NCI-H1048 (cell line): ENCODE results near the gene BNIP3.
"Not testable (repeated sequence)": the region's sequence is repeated elsewhere in the genome, so short reads cannot be mapped to it uniquely, and the experiment has no call there.

ENCODE experiments used
- DNase-seq: peaks from one replicate; lab custom pipeline; 2025; lab: John Stamatoyannopoulos, UW

The BNIP3 gene

DNA sequence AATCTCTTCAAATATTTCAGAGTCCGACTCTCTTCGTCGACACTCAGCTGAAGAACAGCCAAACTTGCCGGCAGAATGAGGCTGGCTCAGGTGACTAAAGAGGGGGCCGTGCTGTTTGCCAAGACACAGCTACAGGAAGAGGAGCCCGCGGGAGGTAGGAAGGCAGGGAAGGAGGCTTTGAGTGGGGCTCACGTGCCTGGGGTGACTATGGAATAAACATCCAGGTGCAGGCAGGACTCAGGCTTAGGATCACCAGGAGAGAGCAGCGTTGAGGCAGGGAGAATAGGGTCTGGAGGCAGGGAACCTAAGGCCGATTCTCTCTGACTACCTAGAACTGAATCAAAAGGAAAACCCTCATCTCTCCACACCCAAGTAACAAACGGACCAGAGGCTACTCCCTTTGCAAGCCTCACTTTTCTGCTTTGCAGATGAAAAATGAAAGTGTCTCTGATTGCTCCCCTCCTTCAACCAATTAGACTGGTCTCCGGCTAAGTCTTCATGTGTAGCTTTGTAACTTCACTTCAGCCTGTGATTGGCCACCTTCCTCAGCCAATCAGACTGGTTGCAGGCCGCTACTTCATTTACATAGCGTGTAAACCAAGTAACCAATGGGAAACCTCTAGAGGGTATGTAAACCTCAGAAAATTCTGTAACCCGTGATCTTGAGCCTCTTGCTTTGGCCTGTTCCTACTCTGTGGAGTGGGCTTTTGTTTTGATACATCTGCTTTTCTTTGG lies 19.7 kb upstream of the BNIP3 start:
- peak; percentile 31 for DNase-seq

DNA sequence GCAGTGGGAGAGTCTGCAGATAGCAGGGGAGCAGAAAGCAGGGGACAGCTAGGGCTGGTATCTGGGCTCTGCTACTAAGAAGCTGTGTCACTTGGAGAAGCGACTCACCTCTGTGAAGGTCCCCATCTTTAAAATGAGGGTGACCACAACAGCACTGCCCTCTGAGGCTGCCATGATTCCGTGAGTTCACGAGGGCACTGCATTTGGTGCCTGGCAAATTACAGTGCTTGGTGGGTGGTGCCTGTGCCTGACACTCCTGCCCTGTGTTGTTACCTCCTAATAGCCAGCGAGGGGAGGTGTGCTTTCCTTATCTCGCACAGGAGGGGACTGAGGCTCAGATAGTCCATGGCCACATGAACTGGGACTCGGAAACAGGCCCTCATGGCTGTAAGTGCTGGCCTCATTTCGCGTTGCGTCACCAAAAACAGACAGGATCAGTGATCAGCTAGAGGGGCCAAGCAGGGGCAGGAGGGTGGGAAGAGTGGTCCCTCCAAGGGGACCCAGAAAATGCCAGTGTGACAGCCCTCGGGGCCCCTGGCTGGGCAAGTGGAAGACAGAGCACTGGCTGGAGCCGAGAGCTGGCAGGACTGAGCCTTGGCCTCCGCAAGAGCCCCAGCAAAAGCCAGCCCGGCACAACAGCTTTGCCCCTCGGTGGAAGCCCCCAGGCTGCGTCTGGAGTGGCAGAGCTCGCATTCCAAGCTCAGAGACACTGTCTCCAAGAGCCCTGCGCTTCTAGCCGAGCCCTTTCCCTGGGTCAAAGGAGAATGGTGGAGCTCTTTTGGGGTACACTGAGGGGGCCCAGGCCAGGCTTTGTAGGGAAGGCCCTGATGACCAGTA lies 17.3 kb upstream of the BNIP3 start:
- DNase-seq = no peak

DNA sequence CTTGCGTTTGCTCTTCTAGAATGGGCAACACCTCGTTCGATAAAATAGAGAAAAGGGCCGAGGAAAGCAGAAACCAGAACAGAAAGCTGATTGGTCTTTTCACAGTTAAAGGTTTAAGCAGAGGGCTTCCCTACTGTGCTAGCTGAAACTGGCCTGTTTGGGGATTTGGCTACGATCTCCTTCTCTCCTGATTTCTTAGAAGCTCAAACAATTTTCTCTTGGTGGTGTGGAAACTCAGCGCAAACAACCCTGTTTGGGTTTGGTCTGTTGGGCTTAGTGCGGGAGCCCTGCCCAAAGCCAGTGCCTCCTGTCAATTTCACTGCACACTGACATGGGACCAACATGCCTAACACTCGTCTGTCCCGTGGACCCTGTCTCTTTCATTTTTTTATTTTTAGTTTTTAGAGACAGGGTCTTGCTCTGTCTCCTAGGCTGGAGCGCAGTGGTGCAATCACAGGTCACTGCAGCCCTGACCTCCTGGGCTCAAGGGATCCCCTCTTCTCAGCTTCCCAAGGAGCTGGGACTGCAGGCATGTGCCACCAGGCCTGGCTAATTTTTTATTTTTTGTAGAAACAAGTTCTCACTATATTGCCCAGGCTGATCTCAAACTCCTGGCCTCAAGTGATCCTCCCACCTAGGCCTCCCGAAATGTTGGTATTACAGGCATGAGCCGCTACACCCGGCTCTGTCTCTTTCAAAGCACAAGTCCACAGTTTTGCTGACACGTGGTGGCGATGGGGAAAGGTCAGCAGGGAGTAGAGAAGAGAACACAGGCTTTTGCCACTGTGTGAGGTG lies 16.5 kb upstream of the BNIP3 start:
- no peak for DNase-seq

DNA sequence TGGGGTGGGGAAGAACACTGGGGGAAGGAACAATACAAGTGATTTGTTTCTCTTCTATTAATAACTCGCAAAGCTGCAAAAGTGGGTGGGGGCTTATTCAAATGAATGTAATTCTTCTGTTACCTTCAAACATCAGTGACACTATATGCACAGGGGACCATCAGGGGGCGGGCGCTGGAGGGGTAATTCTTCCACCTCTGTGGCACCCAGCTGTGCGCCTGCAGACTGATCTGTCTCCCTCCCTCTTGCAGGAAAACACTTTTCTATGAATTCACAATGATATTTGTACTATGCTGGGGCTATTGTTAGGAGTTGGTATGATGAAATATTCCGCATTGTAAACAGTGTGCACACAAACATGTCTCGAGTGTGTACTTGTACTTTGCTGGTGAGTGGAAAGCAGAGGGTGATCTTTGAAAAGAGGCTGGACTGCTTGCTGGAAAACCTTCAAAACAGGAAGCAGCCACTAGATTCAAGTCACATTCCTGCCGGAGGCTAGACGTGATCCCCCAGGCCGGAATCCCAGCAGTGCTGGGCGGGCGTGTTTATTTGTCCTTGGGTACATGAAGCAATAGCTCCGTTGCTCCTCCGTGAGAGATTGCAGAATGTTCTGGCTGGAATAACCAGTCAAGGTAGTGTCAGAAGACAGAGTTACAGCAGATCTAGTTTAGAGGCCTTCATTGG lies 15.8 kb upstream of the BNIP3 start:
- no peak for DNase-seq

DNA sequence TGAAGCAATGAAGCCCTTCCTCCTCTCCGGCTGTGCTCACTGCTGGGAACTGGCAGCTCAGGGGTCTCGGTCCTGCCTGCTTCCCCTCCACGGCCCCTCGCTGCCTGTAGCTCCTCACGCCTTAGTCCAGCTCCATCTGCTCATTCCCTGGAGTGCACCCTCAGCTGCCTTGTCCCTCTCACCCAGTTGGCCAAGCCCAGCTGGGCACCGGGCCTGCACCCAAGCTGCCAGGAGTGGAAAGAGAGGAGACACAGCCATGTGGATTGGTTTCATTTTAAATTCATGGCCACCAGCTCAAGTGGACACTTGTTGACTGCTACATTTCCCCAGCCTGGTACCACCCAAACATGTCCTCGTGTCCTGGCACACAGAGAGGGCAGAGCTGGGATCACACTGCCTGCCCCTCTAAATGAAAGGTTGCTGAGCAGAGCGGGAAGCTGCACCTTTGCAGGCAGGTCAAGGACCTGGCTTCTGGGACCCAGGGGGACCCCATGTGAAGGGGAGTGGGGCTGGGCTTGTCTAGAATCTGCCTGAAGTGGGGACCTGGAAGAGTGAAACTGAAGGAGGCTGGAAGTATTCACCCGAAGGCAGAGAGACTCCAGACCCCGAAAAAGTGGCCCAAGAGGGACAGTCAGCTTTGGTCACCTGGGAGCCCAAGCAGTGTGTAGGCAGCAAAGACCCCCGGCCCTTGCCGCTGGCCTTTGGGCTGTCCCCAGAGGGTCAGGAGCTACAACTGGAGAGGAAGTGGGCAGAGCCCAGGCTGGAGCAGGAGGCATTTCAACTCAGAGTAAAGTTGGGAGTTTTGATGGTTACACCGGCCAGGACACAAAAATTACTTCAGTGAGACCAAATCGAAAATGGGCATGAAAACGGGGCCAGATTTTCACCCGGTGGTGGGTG lies 15.0 kb upstream of the BNIP3 start:
- DNase-seq = no peak

DNA sequence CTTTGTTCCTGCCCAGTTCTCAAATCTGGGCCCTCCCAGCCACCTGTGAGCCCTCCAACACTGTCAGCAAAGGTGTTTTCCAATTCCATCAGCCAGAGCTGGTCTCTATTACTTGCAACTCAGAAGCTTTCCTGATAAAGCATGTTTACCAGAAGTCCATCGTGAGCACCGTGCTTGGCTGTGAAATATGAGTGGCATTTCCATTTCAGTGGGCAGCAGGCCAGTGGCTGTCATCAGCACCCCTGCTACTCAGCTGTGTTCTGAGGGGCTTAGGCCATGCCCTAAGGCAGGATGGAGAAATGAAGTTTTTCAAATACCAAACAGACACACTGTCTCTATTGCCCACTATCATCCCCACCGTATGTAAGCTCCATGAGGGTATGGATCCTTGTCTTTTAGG lies 12.7 kb upstream of the BNIP3 start:
- DNase-seq = no peak

DNA sequence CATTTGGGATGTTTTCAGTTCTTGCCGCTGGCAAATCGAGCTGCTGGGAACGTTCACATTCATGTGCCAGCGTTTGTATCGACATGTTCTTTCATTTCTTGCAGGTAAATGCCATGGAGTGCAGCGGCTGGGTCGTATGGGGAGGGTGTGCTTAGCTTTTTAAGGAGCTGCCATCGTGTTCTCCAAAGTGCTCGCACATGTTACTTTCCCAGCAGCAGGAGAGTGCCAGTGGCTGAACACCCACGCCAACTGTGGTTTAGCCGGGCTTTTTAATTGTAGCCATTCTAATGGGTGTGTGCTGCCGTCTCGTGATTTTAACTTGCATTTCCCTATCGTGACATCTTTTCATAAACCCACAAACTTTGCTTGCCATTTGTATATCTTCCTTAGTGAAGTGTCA lies 11.6 kb upstream of the BNIP3 start:
- no peak for DNase-seq

DNA sequence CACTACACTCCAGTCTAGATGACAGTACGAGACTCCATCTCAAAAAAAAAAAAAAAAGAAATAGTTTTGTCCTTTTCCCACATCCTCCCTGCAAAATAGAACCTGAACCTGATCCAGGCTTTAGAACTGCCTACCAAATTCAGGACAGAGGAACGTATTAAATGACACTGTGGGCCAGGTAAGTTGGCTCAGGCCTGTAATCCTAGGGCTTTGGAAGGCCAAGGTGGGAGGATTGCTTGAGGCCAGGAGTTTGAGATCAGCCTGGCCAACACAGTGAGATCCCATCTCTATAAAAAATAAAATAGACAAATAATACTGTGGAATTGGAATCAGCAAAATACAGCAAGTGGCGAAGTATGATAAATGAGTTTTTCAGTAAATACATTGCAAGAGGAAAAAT lies 10.0 kb upstream of the BNIP3 start:
- no peak for DNase-seq

DNA sequence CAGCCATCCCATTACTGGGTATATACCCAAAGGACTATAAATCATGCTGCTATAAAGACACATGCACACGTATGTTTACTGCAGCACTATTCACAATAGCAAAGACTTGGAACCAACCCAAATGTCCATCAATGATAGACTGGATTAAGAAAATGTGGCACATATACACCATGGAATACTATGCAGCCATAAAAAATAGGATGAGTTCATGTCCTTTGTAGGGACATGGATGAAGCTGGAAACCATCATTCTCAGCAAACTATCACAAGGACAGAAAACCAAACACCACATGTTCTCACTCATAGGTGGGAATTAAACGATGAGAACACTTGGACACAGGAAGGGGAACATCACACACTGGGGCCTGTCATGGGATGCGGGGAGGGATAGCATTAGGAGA lies 6.1 kb upstream of the BNIP3 start:
- DNase-seq = not testable (repeated sequence)

DNA sequence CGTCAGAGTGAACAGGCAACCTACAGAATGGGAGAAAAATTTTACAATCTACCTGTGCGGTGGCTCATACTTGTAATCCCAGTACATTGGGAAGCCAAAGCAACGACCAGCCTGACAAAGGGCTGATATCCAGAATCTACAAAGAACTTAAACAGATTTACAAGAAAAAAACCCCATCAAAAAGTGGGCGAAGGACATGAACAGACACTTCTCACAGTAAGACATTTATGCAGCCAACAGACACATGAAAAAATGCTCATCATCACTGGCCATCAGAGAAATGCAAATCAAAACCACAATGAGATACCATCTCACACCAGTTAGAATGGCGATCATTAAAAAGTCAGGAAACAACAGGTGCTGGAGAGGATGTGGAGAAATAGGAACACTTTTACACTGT lies 5.6 kb upstream of the BNIP3 start:
- not testable (repeated sequence) for DNase-seq

DNA sequence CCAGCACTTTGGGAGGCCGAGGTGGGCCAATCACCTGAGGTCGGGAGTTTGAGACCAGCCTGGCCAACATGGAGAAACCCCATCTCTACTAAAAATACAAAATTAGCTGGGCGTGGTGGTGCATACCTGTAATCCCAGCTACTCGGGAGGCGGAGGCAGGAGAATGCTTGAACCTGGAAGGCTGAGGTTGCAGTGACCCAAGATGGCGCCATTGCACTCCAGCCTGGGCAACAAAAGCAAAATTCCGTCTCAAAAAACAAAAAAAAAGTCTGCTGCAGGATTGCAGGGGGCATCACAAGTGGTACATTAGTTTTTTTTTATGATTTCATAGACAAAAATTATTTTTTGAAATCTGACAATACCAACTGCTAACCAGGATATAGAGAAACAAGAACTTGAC lies 5.1 kb upstream of the BNIP3 start:
- DNase-seq = not testable (repeated sequence)

DNA sequence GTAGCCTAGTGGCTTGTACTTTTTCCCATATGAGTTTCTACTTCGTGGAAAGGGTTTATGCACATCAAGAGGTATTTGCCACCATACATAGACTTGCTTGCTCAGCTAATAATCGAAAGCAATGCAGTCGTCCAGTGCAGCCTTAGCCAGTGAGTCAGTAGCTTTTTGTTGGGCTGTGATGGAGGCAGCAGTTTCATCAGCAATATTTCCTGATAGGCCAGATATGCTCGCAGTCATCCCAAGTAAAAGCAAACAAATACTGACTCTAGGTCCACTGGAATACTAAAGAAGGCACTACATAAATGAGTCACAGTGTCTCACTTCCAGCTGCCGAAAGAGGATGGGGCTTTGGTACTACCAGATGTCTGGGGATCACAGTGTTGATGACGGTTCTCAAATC lies 2.1 kb upstream of the BNIP3 start:
- DNase-seq = no peak

DNA sequence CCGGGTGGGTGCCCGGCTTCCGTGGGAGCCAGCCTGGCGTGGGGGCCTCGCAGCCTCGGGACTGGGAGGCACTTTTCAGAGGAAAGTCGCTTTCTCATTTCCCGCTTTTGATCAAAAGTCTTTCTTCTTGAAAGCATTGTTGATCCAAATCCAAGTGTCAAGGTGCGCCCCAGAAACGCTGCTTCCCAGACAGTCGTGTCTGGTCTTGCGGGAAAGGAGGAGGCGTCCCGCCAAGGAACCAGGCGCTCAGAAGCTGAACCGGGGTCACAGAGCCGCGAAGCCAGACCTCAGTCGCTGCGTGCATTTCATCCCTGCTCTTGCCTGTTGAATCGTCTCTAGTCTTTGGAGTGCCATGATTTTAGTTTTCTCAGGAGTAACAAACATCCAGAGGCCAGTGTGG lies 1.1 kb upstream of the BNIP3 start:
- no peak for DNase-seq

DNA sequence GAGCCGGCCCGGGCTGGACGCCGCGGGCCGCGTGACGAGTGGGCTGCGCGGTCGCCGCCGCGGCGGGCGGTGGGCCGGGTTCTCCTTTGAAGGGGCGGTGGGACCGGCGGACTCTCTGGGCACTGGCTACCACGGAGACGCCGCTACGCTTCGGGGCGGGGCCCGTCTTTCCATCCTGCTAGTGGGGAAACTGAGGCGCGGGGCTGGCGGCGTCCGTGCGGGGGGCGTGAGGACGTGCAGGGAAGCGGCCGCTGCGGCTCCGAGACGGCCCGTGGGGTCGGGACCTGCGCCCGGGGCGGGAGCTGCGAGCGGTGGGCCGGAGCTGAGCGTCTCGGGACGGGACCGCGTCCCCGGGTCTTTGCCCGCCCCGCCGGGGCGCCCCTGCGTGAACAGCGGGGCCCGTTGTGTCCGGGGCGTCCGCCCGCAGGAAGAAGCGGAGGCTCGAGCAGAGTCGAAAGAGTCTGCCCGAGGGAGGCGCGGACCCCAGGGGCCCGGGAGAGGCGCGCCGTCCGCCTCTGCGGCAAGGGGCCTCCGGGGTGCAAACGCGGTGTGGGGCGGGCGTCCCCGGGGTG lies 548 bp upstream of the BNIP3 start:
- DNase-seq = no peak

DNA sequence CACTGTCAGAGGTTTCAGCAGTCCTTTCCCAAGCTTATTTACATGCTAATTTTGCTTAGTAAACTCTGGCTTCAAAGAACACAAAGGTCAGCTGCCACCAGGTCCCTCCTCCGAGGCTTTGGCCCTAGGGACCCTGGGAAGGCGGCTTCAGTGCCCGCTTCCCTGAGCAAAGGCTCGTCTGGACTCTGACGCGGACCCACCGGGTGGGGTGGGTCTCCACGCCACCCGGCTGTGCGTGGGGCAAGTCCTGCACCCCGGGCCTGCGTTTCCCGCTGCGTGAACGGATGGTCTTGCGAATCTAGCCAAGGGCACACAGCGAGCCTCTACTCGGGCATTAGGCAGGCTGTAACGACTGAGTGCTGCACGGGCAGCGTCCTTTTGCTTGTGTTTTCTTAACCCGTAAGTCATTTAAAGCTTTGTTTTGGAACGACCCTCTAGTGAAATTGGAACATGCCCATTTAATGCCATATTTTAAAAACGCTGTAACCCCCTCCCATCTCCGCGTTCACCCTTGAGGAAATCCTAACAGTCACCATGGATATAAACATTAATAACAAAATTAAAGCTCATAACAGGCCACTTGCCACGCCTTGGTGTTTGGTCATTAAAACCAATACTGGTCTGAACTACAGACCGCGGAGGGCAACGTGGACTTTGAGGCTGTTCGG lies 828 bp downstream of the BNIP3 start:
- DNase-seq = no peak

DNA sequence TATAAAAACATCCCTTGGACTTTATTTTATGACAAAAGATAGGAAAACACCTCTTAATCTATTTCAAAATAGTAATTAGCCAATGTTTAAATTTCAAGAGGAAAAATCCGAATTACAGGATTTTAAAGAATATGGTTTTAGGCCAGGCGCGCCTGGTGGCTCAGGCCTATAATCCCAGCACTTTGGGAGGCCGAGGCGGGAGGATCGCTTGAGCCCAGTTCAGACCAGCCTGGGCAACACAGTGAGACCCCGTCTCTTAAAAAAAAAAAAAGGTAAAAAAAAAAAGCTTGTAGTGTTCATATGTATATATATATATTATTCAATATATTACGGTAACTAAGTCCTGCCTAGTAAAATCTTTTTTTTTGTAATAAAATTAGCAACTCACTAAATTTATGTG lies 1.4 kb downstream of the BNIP3 start:
- no peak for DNase-seq

DNA sequence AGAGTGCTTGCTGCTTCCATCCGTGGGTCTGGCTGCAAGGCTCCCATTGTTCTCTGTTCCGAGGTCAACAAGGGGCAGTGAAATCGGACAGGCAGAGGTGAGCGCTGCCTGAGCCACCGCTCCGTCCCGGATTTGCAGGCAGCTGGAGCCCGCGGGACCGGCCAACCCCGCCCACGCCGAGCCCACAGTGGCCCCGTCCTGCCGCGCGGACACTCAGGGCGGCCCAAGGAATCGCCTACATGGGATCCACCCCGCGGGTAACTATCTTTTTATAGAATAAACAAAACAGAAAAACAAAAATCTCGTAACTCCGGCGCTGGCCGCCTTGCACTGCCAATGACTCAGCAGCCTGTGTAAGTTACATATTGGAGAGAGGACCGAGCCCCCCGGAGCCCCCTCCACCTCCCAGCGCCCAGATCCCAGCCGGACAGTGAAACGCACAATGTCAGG lies 1.9 kb downstream of the BNIP3 start:
- DNase-seq = no peak

DNA sequence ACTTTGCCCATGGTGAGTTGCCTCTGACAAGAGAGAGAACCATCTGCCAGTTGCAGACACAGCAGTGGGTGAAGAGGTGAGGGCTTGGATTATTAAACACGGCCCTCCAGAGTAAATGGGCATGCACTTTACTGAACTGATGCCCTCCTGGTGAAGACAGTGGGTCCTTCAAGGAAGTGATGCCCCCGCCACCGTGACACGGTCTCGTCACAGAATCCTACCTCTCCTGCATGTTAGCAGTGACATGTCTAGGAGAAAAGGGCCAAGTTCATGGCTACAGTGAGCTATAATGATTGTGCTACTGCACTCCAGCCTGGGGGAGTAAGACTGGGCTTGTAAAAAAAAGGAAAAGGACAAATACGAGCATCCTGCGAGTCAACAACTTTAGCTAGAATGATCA lies 2.4 kb downstream of the BNIP3 start:
- DNase-seq = no peak

DNA sequence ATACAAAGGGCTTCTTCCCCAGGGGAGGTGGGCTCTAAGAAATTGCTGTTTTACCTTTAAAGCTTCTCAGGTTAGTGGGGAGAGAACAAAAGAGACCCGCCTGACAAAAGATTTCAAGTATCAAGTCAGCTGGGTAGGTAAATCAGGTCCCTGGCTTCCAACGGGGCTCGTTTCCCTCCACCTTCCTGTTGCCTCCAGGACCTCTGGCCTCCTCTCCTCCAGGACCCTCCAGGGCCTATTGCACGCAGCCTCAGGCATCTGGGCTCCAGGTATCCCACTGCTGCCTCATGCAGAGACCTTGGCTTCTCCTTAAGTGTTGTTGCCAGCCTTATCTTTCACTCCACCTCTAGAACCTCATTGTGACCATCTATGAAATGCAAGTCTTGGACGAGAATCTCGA lies 2.9 kb downstream of the BNIP3 start:
- no peak for DNase-seq

DNA sequence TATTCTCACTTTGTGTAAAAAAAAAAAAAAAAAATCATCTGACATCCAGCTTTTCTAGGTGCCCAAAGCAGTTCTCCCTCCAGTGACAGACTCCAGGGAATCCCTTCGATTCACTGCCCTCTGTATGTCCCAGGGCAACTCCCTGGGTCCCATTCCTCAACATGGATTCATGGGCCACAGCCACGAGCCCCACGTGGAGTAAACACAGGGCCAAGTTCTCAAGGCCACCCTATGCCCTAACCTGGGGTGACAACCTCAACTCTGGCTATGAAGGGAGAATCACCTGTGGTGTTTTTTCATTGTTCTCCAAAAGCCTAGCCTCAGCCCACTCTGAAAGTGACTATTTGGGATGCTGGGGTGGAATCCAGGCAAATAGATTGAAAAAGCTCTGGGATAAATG lies 3.4 kb downstream of the BNIP3 start:
- DNase-seq = no peak
